HG02840 (cell line): ENCODE measurements around the gene KIAA1217.

Experiments
- ATAC-seq: cut with Tn5 transposase; IDR thresholded peaks from one replicate; pipeline ENCODE4 v1.9.1; 2021; ENCODE audit warnings: mild to moderate bottlenecking, moderate library complexity, moderate number of reproducible peaks; ENCODE audit not compliant: unreplicated experiment, low FRiP score

The KIAA1217 gene

DNA sequence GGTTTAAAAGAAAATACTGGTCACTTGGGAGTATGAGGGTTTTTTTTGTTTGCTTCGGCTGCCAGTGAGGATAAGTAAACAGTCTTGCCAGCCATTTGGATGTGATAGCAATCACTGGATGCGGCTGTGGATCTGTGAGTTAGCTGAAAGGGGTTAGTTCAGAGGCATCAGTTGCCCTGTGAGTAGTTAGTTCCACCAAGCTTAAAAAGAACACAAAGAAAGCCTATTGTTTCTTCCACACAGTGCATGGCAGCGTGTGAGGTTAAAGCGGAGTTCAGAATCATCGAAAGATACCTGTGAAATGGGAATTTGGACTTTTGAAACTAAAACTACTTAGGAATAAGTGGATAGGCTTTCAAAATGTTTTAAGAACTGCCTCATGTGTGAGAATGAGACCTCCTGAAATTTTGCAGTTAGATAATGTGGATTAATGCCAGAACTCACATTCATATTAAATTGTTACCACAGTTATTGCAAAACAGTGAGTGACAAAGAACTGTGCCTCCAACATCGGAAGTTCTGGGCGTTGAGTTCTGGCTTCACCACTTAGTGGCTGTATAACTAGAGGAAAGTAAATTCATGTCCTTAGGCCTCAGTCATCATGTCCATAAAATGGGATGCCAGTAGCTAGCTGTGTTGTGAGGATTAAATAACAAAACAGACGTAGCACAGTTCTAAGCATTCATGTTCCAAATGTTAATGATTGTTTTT lies 31.3 kb downstream of the KIAA1217 start:
- ATAC-seq = no peak

DNA sequence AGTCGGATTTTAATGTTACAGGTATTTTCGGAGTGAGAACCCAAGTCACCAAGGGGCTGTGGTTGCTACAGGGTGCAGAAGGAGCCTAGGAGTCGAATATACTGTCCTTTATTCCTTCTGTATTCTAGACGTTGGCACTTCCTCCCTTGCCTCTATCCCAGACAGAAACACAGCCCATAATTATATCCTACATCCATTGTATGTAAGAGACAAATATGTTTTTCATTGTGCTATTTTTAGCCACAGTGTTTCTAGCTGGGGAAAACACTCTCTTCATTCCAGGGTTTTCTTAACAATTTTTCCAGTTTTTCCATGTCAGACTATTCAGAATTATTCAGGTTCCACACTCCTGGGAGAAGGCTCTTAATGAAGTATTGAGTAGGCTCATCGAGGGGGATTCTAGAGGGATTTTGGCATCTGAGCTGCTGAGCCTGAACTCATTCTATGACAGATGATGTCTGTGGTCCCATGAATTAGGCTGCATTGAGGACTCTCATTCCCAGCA lies 32.6 kb downstream of the KIAA1217 start:
- no peak for ATAC-seq

DNA sequence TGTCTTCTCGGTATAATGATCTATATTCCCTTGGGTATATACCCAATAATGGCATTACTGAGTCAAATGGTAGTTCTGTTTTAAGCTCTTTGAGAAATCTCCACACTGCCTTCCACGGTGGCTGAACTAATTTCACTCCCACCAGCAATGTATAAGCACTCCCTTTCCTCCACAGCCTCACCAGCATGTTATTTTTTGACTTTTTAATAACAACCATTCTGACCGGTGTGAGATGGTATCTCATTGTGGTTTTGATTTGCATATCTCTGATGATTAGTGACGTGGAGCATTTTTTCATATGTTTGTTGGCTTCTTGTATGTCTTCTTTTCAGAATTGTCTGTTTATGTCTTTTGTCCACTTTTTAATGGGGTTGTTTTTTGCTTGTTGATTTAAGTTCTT lies 33.6 kb downstream of the KIAA1217 start:
- no peak for ATAC-seq

DNA sequence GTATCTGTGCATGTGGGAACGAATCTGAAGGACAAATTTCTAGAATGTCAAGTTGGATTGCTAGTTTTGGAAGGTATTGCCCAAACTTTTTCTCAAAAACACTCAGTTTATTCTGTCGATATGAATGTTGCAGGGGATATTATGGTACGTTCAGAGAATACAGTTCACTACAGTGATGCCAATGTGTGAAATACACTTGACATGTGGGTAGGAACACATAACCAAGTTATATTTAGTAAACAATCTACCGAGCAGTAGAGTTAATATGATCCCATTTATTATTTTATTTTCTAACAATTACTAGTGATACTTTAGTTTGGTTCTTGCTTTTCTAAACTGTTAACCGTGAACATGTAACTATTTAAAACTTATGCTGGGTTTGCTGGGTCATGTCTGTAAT lies 37.4 kb downstream of the KIAA1217 start:
- no peak for ATAC-seq

DNA sequence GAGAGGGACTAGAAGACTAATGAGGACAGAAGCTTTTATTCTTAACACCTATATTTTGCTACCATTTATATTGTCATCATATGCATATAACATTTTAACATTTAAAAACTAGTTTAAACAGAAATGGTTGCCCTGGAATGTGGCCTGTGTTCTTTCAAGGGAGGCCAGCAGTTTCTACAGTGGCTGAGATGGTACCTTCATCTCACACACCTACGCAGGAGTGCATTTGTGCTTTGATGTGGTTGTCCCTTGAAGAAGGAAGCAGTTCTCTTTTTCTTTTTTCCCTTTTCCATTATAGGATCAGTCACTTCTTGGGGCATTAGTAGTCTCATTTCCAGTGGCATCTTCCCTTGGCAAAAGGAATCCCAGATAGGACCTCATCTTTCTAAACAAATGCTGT lies 38.9 kb downstream of the KIAA1217 start:
- ATAC-seq = no peak

GRCh38 chr10:24249829-24250415 lies 41.0 kb downstream of the KIAA1217 start:
- no peak for ATAC-seq

GRCh38 chr10:24251547-24251946 lies 42.6 kb downstream of the KIAA1217 start:
- ATAC-seq = no peak

GRCh38 chr10:24254180-24254579 lies 45.2 kb downstream of the KIAA1217 start:
- ATAC-seq = no peak

- no peak for ATAC-seq
Measured at GRCh38 chr10:24255115-24255880, 46.4 kb downstream of the KIAA1217 start.

DNA sequence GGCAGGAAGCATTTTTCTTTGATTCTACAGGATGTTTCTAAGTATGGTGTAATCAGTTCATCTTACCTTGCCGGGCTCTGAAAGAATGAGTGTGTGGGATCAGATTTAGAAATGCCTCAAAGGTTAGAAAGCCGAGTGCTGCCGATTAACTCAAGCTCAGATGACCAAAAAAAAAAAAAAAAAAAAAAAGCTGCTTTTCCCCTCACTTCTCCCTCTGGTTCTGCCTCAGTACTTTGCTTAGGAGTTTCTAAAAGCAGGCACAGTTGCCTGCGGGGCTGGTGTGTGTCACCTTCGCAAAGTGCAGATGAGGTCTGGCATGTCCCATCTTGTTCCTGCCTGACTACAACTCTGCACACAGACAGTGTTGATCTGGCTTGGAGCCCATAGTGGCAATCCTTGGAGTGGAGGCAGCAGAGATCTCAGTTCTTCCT lies 47.0 kb downstream of the KIAA1217 start:
- no peak for ATAC-seq

GRCh38 chr10:24256619-24257107 lies 47.7 kb downstream of the KIAA1217 start:
- ATAC-seq = no peak

DNA sequence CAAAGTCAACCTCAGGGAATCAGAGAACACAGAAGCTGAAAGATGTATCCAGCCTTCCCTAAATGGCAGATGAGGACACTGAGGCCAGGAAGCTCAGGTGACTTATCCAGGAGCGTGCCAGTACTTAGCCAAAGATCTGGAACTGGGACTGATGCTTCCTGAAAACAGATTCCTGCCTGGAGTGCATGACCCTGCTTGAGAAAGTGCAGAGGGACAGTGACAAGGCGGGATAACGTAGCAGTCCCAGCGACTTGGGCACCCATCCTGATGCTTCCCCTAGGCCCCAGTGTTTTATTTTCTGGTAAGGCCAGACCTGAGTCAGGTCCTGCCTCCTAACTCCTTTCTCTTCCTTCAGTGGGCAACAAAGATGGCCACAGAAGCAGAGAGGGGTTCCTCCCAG lies 48.6 kb downstream of the KIAA1217 start:
- ATAC-seq = no peak

DNA sequence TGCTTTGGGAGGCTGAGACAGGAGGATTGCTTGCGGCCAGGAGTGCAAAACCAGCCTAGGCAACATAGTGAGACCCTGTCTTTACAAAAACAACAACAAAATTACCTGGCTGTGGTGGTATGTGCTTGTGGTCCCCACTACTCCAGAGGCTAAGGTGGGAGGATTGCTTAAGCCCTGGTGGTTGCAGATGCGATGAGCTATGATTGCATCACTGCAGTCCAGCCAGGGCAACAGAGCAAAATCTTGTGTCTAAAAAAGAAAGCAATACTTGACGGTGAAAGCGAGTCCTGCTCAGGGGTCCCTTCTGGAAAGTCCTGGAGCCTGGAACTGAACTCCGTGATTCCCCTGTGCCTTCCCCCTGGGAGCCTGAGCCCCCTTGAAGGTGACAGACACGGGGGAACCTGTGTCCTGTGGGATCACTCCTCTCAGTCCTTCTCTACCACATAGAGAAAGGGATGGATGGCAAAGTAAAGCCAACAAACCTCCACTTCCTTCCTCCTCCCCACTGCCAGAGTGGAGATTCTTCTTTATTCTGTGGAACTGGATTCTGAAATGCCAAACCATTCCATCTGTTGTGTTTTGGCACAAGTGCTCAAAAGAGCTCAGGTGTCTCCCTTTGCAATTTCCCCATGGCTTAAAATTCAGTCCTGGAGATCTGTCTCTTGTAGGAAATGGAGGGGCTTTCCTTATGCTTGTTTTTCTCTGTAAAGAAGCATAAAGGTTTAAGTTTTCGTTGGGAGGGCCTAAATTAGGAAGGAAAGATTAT lies 50.6 kb downstream of the KIAA1217 start:
- no peak for ATAC-seq

DNA sequence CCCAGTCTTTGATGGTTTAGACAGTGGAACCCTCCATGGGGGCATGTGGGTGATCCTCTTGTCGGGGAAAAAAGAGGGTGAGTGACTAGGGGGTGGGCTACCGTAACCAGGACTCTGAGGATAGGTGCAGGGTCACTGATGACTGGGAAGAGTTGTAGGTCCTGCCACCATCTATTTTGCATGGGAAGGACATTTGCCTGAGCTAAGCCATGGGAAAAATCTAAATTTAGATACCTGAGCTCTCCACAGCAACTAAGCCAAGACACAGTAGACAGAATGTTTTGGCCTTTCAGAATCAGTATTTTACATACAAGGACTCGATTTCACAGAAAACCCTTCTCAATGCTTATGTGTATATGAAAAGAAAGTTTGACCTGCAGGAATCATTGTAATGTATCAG lies 52.7 kb downstream of the KIAA1217 start:
- no peak for ATAC-seq

GRCh38 chr10:24262929-24263590 lies 54.1 kb downstream of the KIAA1217 start:
- ATAC-seq = no peak

- no peak for ATAC-seq
Measured at GRCh38 chr10:24269476-24269875, 60.5 kb downstream of the KIAA1217 start.

- ATAC-seq = no peak
Measured at GRCh38 chr10:24272374-24272773, 63.4 kb downstream of the KIAA1217 start.

GRCh38 chr10:24277277-24277676 lies 68.3 kb downstream of the KIAA1217 start:
- no peak for ATAC-seq

DNA sequence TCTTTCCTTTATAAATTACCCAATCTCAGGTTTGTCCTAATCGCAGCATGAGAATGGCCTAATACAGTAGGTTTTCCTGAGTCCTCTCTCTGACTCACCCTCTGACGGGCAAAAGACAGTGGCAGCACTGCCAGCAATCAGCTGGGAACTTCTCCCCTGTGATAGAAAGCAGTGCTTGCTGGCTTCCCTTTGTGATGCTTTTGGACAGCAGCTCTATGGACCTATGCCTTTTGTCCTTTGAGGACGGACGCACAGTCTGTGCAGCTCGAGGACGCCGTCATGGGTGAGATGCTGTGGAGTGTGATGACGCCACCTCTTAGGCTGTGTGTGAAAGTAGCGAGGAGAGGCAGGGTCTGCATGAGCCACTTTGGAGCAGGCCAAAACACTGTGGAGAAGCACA lies 68.8 kb downstream of the KIAA1217 start:
- no peak for ATAC-seq
